ENCODE results near the gene BNC2.

Gene BNC2

DNA sequence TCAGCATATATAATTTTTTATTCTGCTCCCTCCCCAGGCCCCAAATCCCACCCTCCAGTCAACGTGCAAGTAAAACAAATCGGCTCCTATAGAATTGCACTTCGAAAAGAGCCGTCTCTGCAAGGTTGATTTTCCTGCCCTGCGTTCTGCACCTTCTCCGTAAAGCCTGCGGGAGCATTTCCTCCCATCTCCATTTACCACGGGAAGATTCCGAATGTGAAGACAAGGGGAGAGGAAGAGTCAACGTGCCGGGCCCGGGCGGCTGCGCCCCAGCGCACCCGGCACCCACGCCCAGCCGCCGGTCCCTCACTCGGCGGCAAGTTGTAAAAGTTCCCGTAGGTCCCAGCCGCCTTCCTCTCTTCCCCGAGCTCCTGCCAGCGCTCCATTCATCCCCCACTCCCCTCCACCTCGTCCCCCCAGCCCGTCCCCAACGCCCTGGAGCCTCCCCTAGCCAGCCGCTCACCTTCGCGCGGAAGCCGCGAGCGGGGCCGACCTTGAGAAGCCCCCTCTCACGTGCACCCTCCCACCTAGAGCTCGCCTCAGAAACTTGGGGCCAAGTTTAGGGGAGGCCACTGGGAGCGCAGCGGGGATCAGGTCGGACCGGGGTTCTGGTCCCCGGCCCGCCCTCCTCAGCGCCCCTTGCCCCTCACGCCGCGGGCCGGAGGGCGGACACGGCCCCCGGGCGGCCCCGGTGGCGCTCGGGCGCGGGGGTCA, 431 bp downstream of the BNC2 start:
- peak in 1 of 56 donors; percentile 15 for DNase-seq

GRCh38 chr9:16869131-16869881, 1.2 kb downstream of the BNC2 start:
- DNase-seq, result no peak

GRCh38 chr9:16868701-16869100, 1.8 kb downstream of the BNC2 start:
- no peak for DNase-seq

DNA sequence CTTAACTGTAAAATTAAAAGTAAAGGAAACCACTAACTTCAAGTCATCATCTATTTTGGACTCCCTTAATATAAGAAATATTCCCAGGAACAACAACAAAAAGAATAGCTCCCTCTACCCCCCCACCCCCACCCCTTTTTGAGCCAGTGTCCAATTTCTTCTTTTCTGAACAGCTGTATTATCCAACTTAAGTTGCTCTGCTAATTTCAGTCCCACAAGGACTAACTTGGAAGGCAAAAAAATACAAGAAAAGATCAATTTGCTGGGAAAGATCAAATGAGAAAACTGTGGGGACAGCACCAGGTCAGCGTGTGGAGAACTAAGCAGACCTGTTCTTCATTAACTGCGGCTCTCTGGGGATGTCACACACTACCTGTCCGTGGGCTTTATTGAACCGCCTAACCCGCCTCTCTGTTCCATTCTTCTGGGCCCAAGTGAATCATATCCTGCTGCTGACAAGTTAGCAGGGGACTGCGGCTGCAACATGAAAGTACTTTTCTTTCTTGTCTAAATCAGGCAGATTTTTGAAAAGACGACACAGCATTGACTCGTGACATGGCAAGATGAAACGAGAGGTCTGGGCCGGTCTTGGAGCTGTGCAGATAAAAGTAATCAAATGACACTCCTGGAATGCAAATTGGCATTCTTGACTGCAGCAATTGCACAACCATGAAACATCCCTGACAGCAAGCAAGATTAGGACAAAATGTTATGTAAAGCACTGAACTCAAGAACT, 2.7 kb downstream of the BNC2 start:
- no peak for DNase-seq

DNA sequence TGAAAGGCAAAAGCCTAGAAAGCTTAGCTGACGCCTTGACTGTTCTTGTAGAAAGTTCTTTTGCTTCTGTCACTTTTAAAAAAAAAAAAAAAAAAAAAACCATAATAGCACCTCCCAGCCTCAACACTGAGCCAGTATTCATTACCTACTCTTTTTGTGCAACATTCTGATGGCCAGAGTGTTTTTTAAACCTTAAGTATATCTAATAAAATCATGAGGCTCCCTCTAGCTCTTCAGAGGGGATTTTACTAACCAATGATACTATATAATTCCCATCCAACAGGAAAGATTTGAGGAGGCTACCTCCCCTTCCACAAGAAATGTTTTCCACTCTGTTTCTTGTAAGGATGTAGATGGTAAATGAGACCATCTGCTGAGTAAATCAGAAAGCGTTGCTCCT, 3.9 kb downstream of the BNC2 start:
- no peak for DNase-seq

- no peak for DNase-seq
These were observed 5.6 kb downstream of the BNC2 start for GRCh38 chr9:16864649-16865434.

DNA sequence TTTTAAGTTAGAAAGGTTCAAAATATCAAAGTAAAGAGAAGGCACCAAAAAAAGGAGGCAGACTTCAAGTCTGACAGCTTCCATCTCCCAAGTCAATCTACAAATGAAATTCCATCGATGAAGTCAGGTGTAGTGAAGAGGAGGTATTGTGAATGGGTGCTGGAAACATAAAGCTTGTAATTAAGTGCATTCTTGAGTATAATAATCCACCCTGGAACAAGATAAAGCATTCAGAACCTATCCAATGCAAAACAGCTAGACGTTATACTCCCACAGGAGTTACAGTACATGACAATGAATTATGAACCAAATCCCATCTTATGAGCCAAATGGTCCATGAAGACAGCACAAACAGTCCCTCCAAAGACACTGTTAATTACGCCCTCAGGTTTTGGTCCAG, 22.3 kb downstream of the BNC2 start:
- DNase-seq, result no peak

- DNase-seq, result no peak
These were observed 23.5 kb downstream of the BNC2 start for GRCh38 chr9:16846986-16847385.

- no peak for DNase-seq
These were observed 24.1 kb downstream of the BNC2 start for GRCh38 chr9:16846367-16846766.

DNA sequence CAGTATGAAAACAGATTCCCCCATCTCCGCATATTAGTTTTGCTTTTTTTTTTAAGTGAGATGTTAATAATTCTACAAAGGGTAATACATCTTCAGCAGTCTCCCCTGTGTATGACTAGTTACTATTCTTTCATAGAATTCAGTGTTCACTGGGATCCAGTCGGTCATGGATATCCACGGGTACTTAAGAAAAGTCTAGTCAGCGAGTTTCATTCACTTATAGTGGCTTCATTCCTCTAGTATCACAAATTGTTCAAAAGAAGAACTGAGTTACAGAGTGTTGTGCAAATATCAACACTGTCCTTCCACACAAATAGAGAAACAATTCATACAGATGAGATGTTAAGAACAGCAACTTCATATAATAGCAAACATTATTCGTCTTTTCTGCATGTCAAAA, 35.7 kb downstream of the BNC2 start:
- no peak for DNase-seq

DNA sequence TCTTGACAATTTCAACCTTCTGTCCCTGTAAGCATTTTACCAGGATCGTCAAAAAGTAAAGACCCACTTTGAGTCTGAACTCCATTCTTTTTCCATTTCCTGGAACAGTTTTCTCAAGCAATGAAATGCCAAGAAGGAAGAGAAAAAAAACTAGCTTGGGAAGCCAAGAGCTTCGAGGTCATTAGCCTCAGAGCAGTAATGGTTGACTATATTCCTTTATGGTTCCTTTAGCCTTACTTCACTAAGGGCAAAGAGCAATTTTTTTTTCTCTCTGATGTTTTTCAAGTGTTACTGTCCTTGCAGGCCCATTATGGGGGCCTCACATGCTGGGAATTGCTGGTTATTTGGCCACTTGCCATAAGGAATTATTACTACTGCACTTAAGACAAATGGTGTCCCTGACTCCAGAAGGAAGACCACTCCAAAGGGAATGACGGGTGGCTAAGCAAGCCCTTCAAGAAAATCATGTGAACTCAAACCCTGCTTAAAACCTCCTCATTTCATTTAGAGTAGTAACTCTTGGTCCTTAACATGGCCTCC, 37.1 kb downstream of the BNC2 start:
- no peak for DNase-seq

DNA sequence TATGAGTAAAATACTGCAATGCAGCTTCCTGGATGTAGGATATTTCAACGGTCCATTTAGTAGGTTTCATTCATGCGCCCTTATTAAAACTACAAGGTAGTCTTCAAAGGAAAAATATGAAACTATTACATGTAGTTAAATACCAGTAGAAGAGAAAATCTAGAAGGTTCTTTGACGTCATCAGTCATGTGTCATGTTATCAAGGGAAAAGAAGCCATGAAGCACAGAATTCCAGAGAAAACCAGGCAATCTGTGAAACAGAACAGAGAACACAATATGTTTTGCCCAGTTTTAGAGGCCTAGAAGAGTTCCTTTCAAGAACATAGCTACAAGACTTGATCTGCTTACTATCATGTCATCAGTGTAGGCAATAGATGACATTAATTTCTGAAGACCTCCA, 38.4 kb downstream of the BNC2 start:
- no peak for DNase-seq

- DNase-seq, result no peak
These were observed 39.7 kb downstream of the BNC2 start for GRCh38 chr9:16830806-16831205.

DNA sequence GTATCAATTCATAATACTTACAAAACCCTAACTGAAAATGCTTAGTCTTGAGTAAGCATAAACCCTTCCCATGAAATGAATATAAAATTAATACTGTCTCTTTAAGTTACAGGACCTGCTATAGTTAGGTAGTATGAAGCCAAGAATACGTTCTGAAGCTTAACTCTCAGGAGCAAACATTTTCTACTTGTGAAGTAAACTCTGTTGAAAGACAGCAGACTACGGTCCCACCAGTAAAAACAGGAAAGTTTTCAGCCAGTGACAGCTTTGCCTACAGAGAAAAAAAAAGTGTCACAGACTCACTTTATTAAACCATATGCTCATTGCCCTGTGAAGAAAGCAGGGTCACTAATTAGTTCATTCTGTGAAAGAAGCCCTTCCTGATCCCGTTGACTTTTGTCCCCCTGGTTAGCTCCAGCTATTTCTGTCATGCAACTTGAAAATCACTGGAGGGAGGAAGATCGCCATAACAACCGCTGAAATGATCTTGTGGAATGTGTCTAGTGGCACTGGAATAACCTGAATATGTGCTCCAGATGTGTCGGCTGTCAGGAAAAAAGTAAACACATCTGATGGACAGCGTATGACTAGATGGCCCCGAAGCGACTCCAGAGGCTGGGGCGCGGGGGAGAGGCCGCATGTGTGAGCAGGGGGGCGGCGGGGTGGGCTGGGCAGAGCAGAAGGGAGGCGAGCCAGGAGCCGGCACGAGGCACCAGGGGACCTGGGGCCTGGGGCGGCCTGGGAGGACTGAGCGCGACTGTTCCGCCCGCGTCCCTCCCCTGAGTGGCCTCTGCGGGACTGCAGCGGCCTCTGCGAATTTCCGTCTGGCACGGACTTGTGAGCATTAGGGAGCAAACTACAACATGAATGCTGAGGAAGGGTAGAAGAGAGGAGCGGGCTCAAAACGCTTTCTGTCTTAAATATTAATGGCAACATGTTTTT, 41.9 kb downstream of the BNC2 start:
- peak in 6 of 56 donors; percentile 1 to 18 (median 4) for DNase-seq

GRCh38 chr9:16825971-16826625, 44.4 kb downstream of the BNC2 start:
- DNase-seq, result no peak

- DNase-seq, result no peak
These were observed 45.1 kb downstream of the BNC2 start for GRCh38 chr9:16825331-16825725.

DNA sequence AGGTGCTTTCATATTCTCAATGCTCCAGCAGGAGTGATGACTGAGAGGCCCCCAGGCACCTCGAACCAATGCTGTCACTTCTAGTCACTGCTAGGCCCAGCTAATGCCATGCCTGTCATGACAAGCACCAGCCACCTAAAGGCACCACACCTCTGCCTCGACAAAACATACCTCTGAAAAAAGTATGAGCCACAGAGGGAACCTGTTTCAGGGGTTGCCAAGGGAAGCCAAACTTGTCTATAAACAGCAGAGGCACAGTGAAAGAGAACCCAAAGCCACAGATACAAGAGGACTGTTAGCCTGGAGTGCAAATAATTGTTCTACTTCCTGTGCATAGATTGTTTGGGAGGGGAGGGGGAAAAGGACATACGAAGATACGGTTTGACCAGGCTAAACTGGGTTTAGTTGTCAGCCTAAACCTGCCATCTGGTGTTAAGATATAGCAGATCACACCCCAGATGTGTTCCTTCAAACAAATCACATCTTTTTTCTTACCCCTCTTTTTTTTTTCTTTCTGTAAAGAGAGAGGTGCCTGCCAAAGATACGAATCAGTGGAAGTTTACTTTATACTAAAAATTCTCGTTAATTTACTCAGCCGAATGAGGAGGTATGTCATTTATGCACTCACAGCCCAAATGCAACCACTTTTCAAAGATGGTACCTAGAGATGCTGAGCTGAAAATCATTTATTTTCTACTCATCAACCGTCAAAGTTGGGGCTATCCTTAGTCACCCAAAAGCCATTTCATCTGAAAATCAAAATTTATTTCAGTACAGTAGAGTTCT, 45.7 kb downstream of the BNC2 start:
- no peak for DNase-seq

DNA sequence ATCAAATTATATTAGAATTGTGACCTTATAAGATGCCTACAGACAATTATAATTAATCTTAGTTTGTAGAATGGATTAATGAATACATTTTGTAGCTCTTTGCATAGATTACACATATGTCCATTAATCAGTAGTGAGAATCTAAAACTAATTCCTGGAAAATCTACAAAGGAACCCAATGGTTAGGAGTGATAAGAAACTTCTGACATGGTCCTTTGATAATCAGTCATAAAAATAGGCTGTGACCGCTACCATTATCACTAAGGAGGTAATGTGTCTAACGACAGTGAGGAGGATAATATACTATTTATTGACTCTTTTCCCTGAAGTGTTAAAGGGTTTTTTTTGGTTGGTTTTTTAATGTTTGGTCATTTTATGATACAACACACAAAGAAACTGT, 46.6 kb downstream of the BNC2 start:
- DNase-seq, result no peak

- no peak for DNase-seq
These were observed 49.1 kb downstream of the BNC2 start for GRCh38 chr9:16821344-16821743.
